ENCODE data around the gene ELMOD1.

DNA sequence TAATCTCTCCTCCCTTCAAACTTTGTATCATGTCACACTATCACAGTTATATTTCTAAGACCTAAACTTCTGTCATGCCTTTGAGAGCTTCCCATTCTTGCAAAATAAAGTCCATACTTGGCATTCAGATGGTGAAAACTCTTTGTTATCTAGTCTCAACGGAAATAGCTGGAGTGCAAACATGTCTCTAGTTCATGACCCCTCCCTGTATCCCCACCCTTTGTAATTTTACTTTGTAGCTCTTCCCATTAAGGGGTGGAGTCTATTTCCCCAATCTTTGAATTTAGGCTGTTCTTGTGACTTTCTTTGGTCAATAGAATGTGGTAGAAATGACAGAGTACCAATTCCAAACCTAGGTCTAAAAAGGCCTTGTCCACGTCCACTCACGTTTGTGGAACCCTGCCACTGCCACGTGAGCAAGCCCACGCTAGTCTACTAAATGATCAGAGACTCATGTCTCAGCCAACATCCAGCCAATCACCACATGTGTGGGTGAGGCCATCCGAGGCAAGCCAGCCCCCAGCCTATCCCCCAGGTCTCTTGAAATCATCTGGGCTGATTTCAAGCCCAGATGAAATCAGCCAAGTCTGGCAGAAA is 97.5 kb downstream of the ELMOD1 start:
- TF ChIP-seq POLR2A (IDR thresholded peaks at IDR 0.05), result no peak
- TF ChIP-seq, protein P1, sequence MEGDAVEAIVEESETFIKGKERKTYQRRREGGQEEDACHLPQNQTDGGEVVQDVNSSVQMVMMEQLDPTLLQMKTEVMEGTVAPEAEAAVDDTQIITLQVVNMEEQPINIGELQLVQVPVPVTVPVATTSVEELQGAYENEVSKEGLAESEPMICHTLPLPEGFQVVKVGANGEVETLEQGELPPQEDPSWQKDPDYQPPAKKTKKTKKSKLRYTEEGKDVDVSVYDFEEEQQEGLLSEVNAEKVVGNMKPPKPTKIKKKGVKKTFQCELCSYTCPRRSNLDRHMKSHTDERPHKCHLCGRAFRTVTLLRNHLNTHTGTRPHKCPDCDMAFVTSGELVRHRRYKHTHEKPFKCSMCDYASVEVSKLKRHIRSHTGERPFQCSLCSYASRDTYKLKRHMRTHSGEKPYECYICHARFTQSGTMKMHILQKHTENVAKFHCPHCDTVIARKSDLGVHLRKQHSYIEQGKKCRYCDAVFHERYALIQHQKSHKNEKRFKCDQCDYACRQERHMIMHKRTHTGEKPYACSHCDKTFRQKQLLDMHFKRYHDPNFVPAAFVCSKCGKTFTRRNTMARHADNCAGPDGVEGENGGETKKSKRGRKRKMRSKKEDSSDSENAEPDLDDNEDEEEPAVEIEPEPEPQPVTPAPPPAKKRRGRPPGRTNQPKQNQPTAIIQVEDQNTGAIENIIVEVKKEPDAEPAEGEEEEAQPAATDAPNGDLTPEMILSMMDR (IDR thresholded peaks at IDR 0.05 in 4 of 5, conservative IDR thresholded peaks at IDR 0.05 in 1 of 5), result no peak

Measured in gastrocnemius medialis (tissue), 4 donors.